Right ventricle myocardium superior (tissue), 1 donor: ENCODE data around the gene KRT78. TPM values are rescaled to one million over a fixed set of nuclear protein-coding genes. Genes with fewer than 3 reads are reported as not detected.

Experiments
- ATAC-seq: fragments of 200-7000 bp; cut with Tn5 transposase; one replicate; pipeline ENCODE4 v1.9.1; 2020; ENCODE audit warnings: mild to moderate bottlenecking; ENCODE audit not compliant: poor library complexity
- DNase-seq: peaks from one replicate; pipeline ENCODE4 v3.0.0-alpha.2; 2020
- intact Hi-C: fragments of 100-400 bp; cut with DNase I; formaldehyde crosslinking; loops from one replicate; pipeline ENCODE4 v1.11.2; 2022
- total RNA-seq: library from RNA; stranded (reverse); fragmentation: NEBNext Ultra II Directional; extraction: Animal tissue kit (Norgen Biotek cat#: 25700); gene quantifications from one replicate; pipeline ENCODE4 v1.2.1, GENCODE V29; 2021
- donor health status: DM: no; HTN: yes; CAD: no; lungs with severe emphysema.

KRT78 gene
- total RNA-seq, 1 donor from 2014 or later: not detected

DNA sequence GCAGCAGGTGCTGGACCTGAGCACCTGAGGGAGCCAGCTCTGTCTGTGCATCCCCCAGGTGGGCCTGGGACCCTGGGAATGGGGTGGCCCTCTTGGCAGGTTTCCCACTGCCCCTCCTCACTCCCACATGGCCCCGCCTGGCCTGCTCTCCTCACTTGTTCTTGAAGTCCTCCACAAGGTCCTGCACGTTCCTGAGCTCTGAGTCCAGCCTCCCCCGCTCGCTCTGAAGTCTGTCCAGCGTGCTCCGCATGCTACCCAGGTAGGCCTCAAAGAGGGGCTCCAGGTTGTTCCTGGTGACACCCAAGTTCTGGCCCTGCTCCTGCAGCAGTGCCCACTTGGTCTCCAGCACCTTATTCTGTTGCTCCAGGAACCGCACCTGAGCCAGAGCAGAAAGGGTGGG, 17.5 kb downstream of the KRT78 start:
- intact Hi-C loops: no loop called here
- ATAC-seq (no peak), DNase-seq (no peak)

DNA sequence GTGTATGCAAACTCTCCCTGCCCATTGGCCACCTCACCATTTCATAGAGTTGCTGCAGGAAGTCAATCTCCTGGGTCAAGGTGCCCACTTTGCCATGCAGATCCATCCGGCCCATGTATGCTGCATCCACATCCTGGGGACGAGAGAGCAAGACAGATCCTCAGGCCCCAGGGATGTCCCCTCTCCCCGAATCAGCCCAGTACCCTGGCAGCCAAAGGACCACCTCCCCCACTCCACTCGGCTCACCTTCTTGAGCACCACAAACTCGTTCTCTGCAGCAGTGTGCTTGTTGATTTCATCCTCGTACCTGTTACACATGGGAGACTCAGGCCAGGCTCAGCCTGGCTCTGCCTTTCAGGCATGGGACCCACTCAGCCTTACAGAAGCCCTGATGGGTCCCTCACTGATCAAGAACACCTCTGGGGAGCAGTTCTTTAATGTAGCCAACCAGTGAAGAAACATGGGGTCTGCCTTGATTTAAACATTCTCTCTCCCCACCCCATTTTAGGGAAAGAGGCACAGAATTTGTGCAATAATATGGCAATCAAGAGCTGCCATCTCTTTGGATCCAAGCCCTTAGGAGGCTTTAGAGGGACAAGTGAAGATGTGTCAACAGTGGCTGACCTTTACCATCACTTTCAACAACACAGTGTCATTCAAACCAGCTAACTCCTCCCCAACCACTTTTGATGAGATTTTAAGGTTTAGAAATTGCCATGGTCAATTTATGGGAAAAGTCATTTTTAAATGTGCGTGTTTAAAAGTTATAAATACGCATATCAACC, 18.6 kb downstream of the KRT78 start:
- intact Hi-C loops: no loop called here
- ATAC-seq (no peak), DNase-seq (no peak)

DNA sequence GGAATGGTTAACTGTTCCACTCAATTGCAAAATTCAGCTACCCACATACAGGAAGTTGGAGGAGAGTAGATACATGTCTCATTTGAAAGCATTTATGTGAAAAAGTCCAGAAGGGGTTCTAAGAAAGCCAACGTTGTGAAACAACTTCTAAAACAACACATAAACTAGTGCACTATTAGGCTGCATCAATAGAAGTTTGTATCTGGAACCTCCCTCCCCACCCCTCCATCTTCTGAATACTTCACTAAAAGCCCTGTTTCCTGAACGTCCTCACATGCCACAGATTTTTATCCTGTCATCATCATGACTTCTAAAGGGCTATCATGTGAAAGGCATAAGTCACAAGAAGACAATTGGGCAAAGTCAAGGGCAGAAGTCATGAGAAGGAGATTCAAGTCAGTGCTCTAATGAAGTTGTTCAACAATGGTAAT, 20.2 kb downstream of the KRT78 start:
- DNase-seq (no peak), ATAC-seq (no peak)
- intact Hi-C loops: no loop called here

DNA sequence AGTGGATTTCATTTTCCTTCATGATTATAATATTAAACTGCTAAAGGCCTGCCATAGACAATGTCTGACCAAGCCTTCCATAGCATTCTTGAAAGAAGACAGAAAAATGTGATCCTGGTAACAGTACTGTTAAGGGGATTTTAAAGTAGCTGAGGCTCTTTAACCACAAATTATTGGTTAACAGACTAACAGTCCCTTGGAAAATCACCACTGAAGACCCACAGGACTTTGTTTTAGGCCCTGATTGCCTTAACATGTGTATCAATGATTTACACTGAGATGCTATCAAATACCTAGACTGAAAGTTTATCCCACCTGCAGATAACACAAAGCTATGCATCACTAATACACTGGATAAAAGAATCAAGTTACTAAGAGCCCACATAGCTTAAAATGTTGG, 20.6 kb downstream of the KRT78 start:
- ATAC-seq (no peak), DNase-seq (no peak)

DNA sequence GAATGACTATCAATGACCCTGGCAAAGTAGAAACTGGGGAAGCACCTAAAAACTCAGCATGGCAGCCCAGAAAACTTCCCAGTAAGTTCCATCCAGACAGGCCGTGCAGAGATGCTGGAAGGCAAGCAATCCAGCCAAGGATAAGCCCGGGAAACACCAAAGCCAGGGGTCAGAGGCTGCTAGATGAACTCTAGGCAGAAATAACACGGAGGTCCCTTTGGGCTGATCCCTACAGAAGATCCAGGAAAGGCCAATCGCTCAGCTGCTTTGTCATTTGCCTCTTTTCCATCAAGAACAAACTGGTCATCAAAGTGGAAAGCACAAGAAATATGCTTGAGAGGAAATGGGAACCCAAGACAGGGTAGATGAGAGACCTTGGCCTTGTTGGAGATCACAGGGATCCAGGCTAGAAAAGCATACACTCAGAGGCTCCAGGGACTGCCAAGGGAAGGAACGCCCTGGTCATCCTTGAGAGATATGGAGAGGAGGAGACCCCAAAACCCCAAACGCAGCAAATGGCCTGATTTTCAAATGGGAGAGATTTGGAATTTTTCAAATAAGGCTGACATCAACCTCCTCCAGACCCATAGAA, 21.2 kb downstream of the KRT78 start:
- DNase-seq: no peak
- intact Hi-C loops: no loop called here
- ATAC-seq: no peak

More for the DNA sequence above, 20.6 kb downstream of the KRT78 start:
- intact Hi-C loops: no loop called here

DNA sequence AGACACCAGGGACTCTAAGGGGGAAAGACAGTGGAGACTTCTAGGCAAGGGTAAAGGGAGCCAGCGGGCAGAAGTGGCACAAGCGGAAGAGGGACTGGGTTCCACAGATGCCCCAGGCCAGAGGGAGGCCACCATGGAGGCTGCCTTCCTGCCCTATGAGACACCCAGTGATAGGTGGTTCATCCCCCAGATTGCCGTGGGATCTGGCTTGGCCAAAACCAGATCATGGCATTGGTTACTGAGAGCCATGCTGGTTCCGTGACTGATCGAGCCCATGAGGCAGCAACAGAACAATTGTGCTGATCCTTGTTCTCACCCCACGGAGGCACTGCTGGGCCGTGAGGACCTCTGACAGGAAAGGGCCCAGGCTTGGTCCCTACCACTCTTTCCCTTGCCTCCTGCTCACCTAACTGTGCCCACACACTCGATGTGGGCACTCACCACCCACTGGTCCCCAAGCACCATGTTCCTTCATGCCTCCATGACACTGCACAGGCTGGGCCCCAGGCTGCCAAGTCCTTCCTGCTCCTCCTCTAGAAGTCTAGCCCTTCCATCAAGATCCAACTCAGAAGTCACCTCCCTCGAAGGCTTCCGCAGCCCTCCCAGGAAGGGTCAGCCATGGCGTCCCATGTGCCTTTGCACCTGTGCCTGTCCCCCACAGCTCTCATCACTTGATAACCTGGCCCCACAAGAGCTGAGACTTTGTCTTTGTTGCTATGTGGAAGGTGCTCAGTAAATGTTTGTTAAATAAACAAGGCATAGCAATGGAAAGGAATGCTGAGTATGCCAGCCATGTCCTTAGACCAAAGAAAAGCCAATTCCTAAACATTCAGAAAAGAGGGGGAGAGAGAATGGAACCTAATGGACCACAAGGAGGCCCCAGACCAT, 21.9 kb downstream of the KRT78 start:
- intact Hi-C loops: no loop called here
- ATAC-seq: no peak
- DNase-seq: no peak

DNA sequence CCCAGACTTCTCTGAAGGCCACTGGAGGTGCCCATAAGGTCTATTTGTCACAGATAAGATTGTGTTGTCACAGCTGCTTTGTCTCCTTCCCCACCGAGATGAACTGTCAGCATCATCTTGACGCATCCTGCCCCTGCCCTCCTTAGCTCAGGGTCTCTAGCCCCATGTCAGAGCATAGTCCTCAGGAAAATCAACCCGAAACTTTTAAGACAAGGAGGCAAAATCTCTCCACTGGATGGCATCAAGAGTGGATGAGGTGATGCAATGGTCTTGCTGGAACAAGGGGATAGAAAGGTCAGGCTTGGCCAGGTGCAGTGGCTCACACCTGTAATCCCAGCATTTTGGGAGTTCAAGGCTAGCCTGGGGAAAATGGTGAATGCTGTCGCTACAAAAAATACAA, 22.8 kb downstream of the KRT78 start:
- intact Hi-C loops: no loop called here
- DNase-seq (no peak), ATAC-seq (no peak)

DNA sequence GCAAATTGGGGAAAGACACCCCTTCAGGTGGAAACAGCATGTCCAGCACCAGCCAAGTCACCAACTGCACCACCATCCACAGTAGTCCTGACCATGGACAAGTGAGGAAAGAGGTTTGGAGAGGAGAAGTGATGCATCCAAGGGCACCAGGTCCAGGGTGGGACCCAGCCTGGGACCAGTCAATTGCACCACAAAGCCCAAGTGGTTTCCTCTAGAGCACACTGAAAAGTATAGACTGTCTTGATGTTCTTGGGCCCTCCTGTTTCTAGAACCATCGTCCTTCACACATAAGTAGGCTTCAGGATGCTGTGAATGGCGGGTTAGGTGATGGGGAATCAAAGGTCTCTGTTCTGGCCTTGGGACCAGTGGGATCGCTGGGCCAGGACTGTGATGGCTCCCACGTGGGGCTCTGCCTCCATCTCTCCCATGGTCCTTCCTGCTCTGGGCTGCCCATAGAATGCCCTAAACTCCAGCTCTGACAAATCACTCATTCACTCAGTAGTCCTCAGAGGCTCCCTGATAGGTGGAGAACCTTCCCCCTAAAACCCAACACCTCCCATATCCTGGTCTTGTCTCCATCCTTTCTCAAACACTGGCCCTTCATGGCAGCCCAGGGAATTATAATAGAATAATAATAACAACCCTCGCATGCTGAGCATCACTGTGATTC, 23.9 kb downstream of the KRT78 start:
- no peak for DNase-seq

DNA sequence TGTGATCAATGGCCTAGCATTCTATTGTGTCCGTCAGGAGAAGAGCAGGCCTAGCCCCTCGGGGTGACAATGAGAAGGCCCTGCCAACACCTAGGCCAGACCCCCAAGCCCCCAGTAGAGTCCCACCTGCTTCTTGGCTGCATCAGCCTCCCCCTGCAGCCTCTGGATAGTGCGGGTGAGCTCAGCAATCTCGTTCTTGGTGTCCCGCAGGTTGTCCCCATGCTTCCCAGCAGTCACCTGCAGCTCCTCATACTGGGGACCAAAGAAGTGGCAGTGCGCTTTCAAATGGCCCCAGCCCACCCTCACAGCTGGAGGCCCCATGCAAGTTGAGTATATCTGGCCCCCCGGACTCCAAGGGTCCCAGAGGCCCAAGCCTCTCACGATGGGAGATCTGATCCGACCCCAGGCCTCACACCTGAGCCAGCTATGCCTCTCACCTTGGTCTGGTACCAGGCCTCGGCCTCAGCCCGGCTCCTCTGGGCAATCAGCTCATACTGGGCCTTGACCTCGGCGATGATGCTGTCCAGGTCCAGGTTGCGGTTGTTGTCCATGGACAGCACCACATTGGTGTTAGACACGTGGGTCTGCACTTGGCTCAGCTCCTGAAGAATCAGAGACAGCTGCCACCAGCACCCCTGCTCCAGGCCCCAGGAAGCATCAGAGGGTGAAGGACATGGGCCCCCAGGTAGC, 24.9 kb downstream of the KRT78 start:
- intact Hi-C loops: no loop called here
- DNase-seq (no peak), ATAC-seq (no peak)

More for the DNA sequence above, 23.9 kb downstream of the KRT78 start:
- intact Hi-C loops: no loop called here
- no peak for ATAC-seq

DNA sequence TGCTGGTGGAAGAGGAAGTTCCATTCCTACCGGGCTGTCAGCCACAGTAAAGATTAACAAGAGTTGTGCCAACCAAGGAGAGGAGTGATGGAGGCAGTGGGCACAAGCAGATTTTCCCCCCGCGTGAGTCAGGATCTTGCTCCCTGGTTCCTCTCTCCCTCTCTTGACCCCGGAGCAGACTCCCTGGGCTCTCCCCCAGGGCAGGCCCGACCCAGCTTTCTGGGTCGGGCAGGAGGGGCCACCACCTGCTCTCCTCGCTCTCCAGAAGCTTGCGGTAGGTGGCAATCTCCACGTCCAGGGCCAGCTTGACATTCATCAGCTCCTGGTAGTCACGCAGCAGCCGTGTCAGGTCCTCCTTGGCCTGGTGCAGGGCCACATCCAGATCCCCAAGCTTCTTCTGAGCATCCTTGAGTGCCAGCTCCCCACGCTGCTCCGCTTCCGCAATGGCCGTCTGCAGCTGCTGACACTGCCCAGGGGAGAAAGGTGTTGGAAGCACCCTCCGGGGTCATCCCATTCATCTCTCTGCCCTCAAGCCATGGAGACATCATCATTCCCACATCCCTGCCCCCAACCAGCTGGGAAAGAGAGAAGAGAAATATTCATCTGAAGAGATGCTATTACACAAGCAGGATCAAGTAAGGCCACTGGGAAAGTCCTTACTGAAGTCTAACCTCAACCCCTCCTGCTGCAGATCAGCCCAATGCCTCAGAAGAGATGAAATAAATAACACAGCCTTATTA, 25.9 kb downstream of the KRT78 start:
- intact Hi-C loops: no loop called here
- ATAC-seq: no peak
- DNase-seq: no peak

DNA sequence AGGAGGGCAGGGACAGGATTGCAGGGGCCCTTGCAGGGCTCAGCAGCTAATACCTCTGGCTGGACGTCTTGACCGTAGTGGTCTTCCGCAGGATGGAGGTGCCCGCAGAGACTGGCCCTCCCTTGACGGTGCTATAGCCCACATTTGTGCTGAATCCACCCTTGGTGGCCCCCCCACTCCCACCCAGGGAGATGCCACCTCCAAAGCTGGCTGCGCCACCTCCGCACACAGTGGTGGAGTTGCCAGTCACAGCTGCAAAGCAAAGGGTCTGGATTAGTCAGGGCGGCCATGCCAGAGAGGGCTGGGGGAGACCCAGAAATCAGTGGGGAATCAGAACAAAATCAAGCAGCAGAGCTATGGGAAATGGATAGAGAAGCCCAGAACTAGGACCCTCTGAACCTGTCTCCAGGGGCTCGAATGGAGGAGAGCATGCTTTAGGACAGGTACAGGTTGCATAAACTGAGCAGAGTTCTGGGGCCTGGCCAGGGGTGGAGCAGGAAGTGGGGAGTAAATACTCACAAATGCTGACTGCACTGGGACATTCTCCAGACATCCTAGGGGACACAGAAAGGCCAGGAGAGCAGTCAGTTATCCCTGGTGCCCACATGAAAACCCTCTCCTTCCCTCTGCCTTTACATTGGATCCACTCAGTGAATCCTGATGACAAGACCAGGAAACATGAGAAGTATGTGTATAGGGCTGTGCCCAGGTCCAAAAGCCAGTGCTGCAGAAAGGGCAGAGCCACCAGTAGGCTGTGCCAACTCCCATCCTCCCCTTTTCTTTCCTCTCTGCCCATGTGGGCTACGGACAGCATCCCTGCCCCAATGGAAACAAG, 26.8 kb downstream of the KRT78 start:
- intact Hi-C loops: no loop called here
- no peak for ATAC-seq
- DNase-seq: no peak

DNA sequence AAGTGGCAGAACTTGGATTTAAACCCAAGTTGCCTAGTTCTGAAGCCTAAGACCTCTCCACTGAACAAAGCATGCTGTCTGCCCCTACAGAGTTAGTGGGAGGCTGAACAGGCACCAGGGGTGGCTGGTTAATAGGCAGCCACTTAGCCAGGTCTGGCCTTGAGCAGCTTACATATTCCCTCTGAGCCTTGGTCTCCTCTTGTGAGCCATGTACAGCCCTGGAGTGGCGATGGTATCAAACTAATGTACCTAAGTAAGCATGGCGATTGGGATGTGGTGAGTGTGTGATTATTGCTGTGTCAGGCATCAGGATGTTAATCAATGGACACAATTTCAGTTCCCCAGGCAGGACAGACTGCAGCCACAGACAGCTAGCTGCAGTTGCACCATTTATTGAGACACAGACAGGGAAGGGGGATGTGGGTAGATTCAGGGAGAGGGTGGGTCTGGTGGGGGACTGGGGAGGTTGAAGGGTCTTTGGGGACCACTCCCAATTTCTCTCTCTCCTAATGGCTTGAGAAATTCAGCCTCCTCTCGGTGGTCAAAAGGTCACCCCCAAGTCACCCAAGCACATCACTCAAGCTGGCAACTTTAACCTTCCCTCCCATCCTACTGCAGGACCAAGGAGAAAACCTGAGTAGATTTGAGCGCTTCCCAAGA, 27.6 kb downstream of the KRT78 start:
- ATAC-seq (no peak), DNase-seq (no peak)
- intact Hi-C loops: no loop called here

DNA sequence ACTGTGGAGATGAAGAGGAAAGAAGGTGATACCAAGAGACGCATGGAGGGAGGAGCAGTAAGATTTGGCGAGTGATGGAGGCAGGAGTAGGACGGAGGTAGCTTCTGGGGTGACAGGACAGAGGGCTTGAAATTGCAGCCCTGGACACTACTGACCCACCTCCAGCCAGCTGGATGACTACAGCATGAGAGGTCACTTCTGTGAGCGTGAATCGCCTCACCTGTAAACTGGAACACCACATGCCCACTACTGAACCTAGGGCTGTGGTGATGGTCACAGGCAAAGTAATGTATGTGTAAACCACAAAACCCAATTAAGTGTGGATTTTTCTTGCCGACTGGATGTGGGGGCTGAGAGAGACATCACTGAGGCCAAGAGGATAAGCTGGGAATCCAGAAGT, 28.3 kb downstream of the KRT78 start:
- intact Hi-C loops: no loop called here

DNA sequence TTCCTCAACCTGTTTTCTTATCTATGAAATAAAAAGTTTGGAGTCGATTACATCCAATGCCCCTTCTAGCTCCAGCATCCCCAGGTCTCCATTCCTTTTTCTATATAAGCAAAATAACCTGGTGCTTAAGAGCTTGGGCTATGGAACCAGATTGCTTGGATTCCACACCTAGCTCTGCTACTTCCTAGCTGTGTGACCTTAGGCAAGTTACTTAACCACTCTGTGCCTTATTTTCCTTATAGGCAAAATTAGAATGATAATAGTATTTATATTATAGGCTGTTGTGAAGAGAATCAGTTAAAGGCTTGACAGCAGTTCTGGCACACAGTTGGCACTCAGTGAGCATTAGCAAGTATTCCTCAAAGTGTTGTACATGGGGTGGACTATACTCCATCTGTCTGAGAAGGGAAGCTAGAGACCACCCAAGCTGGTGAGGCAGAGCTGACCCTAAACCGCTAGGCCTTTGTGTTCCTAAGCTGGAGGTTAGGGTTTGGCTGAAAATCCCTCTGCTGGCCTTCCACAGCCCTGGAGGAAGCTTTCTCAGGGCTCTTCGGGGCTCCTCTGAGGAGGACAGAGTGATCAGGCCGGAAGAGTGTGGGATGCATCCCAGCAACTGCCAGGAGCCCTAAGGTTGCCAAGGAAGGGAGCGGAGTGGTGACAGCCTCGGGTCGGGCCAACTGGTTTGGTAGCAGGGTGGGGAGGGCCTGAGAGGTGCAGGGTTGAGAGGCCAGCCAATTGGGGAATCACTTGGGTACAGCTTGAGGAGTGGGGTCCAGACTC, 28.9 kb downstream of the KRT78 start:
- intact Hi-C loops: no loop called here
- DNase-seq (no peak), ATAC-seq (no peak)

More for the DNA sequence above, 28.3 kb downstream of the KRT78 start:
- ATAC-seq (no peak), DNase-seq (no peak)

DNA sequence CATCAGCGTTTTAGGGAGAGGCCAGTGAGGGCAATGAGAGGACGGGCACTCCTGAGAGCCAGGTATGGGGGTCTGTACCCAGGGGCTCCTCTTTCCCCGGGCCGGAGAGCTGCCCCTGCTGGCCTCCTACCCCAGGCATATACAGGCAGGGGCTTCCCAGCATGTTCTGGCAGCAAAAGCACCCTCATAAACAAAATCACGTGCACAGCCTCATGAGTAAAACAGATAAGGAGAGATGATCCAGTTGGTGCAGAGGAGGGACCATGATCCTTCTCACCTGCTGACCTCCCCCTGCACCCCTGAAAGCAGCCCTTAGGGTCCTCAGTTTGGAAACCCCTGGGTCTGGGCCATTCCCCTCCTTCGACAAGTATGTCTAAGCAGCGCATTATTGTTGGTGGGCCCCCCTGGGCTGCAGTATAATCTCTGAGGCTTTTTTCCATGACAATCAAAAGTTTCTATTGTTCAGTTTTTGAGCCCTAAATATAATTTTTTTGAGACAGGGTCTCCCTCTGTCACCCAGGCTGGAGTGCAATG, 29.8 kb downstream of the KRT78 start:
- no peak for DNase-seq
- intact Hi-C loops: no loop called here
- no peak for ATAC-seq

DNA sequence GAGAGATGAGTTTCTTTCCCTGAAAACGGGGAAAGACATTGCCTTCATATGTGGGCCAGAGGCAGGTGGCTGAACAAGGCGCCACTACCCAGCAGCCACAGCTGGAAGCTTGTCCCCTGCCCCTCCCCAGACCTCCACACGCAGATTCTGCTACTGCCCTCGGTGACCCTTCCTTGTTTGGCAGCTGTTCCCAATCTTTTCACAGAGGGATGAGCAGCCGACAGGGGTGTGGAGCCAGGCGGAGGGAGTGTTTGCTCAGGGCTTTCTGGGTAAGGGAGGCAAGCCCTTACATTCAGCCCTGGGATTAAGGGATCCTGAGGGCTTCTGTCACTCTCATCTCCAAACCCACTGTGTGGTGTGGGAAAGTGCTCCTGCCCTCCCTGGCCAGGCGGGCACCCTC, 30.4 kb downstream of the KRT78 start:
- ATAC-seq (no peak), DNase-seq (no peak)
- intact Hi-C loops: no loop called here
